Breast epithelium (tissue), 3 donors: ENCODE data around the gene POLN.

Experiments used
- POLR2AphosphoS5 ChIP-seq, 3 donors: sonication (generic); formaldehyde crosslinking; IDR thresholded peaks; one replicate each; pipeline ENCODE4 v1.6.1; 2017; ENCODE audit warnings: antibody characterized with exemption in 3 of 3
- TF ChIP-seq, protein P1 (sequence below), 3 donors: fragments of 450-650 bp; IDR thresholded peaks; one replicate each; pipeline ENCODE4 v1.5.1; 2016 to 2017; ENCODE audit warnings: antibody characterized with exemption in 3 of 3, mild to moderate bottlenecking in 3 of 3, moderate library complexity in 3 of 3

DNA sequence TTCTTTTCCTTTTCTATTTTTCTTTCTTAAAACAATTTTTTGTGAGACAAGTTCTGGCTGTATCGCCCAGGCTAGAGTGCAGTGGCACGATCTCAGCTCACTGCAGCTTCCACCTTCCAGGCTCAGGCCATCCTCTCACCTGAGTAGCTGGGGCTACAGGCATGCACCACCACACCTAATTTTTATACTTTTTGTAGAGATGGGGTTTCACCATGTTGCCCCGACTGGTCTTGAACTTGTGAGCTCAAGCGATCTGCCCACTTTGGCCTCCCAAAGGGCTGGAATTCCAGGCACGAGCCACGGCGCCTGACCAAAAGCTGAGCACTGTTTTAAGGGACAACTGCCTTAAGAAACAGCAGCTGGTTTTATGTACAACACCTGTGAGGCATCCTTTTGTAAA, 192.1 kb downstream of the POLN start:
- no peak for TF ChIP-seq POLR2AphosphoS5 (IDR thresholded peaks at IDR 0.05)
- TF ChIP-seq, protein P1, sequence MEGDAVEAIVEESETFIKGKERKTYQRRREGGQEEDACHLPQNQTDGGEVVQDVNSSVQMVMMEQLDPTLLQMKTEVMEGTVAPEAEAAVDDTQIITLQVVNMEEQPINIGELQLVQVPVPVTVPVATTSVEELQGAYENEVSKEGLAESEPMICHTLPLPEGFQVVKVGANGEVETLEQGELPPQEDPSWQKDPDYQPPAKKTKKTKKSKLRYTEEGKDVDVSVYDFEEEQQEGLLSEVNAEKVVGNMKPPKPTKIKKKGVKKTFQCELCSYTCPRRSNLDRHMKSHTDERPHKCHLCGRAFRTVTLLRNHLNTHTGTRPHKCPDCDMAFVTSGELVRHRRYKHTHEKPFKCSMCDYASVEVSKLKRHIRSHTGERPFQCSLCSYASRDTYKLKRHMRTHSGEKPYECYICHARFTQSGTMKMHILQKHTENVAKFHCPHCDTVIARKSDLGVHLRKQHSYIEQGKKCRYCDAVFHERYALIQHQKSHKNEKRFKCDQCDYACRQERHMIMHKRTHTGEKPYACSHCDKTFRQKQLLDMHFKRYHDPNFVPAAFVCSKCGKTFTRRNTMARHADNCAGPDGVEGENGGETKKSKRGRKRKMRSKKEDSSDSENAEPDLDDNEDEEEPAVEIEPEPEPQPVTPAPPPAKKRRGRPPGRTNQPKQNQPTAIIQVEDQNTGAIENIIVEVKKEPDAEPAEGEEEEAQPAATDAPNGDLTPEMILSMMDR (IDR thresholded peaks at IDR 0.05), result no peak
